NCI-H345 treated with DMSO at 0.1 percent for 48 hours (cell line): ENCODE measurements around the gene EFEMP2.
"Not testable (repeated sequence)": the region's sequence is repeated elsewhere in the genome, so short reads cannot be mapped to it uniquely, and the experiment has no call there.

Source experiments
- DNase-seq: peaks from one replicate; lab custom pipeline; 2025; ENCODE audit not compliant: unreplicated experiment; lab: John Stamatoyannopoulos, UW

Gene EFEMP2

DNA sequence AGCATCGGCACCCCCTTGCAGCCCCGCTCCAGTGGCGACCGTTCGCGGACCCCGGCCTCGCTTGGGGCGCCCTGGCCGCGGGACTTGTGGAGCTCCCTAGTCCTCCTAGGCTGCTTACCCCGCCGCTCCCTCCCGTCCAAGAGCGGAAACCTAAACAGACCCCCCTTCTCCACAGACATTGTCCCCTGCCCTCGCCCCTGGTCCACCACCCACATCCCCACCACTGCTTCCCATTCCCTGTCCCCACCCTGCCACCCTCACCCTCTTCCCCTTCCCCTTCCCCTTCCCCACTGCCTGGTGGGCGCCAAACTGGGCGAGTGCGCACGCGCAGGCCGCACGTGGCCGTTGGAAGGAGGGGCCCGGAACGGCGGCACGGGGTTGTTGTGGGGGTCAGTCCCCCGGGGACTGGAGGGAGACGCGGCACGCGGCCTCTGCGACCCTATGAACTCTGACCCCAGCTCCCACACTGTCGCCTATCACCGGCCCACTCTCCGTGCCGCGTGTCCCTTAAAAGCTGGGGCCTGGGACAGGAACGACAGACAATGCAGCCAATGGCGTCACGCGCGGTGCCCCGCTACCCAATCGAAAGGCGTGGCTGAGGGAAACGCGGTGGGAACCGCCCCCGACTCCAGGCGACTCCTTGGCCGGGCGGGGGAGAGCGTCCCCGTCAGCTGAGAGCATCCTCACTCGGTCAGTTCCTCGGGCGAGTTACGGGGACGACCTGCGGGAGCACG is 39.1 kb downstream of the EFEMP2 start, which contains the start of gene SNX32:
Gene SNX32 (plus strand): TSS at position 667 of the 734 bp plus-strand sequence. CDS start 103 bp downstream, outside the sequence.
- DNase-seq = peak; percentile 85

GRCh38 chr11:65832231-65832630 is 40.4 kb downstream of the EFEMP2 start:
- DNase-seq = not testable (repeated sequence)

DNA sequence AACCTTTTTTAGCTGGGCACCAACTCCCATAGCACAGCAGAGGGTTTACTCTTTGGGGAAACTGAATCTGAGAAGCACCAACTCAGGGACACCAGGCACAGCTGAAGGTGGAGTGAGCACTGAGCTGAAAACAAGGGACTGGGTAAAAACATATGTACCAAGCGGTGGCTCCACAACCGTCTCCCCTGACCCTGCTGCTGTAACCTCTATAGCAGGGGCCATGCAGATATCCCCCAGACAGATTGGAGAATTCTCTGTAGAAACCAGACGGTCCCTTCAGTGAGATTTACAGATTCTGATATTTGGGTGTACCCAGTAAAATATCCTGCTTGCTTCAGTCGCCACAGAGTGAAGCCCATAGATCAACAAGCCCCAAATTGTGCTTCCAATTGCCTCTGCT is 43.1 kb downstream of the EFEMP2 start:
- no peak for DNase-seq

DNA sequence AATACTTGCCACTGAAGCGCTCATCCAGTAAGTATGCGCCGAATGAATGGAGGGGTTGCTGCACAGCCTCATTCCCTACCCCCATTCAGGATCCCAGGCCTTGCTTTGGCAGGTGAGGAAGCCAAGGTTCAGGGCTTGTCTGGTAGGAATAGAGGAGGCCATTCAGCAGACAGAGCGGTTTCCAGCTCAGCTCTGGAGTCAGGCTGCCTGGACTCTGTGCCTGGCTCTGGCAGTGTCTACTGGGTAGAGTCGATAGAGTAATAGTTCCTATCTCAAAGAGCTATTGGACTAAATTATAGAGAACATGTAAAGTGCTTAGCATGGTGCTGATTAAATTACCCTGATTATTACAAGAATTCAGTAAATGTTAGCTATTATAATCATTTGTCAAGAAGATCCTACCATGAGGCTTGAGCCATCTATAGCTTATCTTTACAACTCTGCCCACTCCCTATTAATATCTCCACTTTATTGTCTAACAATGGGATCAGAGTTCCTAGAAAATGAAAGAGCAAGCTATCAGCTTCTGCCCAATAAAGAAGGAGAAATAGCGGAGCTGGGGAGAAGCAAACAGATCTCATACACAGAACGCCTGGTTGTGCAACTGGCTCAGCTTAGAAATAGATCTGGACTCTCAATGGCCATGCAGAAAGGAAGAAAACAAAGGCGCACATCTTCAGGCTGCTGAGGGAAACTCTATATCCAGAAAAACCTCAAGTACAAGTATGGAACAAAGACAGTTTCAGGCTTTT is 45.4 kb downstream of the EFEMP2 start:
- no peak for DNase-seq

- DNase-seq = no peak
These were observed 49.6 kb downstream of the EFEMP2 start for GRCh38 chr11:65822776-65823528.

DNA sequence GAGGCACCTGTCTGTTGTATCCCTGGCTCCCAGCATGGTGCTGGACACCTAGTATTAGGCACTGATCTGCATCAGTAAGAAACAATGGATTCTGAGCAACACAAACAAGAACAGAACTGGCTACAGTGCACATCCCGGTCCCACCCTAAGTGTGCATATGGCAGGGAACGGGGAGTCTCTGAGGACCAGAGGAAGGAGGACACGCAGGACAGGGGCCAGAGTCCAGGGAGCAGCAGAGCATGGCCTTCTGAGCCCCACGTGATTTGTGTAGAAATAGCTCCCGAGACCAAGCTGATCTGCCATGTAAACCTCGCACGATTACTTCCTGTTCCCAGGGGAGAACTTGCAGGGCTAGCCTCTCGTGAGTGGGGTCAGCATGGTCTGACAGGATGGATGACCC is 51.5 kb downstream of the EFEMP2 start:
- peak; percentile 83 for DNase-seq

DNA sequence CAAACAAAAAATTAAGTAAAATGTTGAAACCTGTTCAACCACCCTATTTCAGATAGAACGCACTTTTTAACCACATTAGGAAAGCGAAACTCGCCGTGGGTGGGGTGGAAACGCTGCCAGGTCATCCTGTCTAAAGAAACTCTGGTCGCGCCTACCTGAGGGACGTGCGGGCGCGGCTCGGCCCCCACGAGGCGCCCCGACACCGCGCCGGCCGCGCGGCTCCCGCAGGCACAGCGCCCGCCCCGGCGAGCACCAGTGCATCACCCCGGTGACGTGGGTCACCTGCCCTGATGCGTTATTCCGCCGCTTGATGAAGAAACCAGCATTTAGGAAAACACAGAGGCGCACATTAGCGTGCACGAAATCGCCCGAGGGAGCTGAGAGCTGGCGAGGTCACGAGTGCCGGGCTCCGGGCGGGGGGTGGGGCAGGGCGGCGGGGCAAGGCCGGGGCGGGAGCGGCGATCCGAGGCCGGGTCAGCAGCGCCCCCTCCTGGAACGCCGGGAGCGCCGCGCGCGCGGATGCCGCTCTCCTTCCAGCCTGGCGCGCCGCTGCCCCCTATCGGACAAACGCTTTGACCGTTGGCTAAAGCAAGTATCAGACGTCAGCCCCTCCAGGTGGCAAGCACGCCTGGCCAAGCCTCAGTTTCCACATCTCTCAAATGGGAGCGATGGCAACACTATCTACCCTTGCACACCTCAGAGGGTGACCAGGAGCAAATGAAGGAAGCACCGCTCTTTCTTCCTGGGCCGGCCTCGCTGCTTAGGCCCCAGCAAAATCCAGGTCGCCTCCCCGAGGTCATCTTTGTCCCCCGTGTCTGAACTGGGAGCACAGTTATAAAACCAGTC is 54.5 kb downstream of the EFEMP2 start:
- DNase-seq = peak; percentile 84

DNA sequence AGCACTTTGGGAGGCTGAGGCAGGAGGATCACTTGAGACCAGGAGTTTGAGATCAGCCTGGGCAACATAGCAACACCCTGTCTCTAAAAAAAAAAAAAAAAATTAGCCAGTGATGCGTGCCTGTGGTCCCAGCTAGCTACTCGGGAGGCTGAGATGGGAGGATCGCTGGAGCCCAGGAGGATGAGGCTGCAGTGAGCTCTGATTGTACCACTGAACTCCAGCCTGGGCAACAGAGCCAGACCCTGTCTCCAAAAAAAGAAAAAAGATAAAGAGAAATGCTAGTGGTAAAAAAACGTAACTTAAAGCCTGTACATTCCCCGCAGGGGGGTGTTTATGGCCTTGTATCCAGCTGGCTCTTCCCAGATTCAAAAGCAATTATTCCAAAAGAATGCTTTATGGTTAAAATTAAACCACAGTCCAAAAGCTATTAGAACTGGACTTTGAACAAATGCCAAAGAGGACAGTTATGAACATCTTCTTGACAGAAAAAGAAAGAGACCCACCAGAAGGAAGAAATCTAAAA is 55.2 kb downstream of the EFEMP2 start:
- no peak for DNase-seq

- no peak for DNase-seq
These were observed 55.9 kb downstream of the EFEMP2 start for GRCh38 chr11:65816696-65817095.
